Measurements from ENCODE around the gene FRMD4A. TPM values are rescaled to one million over a fixed set of nuclear protein-coding genes. Genes with fewer than 3 reads are reported as not detected.
"Not testable (repeated sequence)": the region's sequence is repeated elsewhere in the genome, so short reads cannot be mapped to it uniquely, and the experiment has no call there.

FRMD4A gene
- total and polyA plus RNA-seq, 3 donors from 2014 or later = 15.0 to 20.8 (median 18.7) TPM

DNA sequence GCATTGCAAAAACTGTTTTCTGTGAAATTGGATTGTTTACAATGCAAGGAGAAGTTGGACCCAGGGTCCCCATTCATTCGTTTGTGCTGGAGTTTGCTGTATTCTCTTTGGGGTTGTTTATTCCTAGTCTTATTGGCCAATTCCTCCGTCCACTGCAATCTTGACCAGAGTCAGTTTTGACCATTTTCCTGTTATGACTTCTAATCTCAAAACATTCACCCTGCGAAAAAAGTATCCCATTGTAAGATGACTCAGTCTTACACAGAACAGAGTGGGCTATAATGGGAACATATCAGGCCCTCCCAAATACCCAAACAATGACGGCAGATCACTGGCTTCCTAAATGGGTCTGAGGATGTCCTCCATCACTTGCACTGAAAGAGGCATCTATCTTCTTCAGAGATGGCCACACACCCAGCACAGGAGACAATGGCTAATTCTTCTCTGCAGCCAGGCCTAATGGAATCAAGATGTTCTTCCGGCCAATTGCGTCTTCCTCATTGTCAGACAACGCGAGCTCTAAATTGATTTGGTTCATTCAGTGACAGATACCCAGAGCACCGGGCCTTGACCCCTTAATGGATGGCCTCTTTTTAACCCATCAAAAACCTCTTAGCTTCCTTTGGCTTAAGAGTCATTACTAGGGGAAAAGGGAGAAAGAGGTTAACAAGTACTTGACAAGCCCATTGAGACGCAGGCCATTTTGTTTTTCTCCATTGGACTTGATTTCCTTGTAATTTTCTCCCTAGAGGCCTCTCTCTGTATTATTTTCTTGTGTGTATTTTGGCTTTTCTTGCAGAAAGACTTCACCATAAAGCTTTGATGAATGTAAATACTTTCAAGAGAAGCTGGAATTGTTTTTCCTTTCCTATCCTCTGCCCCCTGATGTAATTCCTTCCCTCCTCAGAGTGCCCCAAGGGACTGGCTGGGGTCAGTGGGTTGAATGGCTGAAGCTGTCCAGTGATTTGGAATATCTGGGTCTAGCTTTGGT is 614.3 kb downstream of the FRMD4A start:
- TF ChIP-seq, protein P1, sequence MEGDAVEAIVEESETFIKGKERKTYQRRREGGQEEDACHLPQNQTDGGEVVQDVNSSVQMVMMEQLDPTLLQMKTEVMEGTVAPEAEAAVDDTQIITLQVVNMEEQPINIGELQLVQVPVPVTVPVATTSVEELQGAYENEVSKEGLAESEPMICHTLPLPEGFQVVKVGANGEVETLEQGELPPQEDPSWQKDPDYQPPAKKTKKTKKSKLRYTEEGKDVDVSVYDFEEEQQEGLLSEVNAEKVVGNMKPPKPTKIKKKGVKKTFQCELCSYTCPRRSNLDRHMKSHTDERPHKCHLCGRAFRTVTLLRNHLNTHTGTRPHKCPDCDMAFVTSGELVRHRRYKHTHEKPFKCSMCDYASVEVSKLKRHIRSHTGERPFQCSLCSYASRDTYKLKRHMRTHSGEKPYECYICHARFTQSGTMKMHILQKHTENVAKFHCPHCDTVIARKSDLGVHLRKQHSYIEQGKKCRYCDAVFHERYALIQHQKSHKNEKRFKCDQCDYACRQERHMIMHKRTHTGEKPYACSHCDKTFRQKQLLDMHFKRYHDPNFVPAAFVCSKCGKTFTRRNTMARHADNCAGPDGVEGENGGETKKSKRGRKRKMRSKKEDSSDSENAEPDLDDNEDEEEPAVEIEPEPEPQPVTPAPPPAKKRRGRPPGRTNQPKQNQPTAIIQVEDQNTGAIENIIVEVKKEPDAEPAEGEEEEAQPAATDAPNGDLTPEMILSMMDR (IDR thresholded peaks at IDR 0.05) = no peak
- intact Hi-C loops (cut with DNase I; ENCODE audit: low total_unique reads) = no loop called here
- Histone ChIP-seq H3K9me3 (no peaks in the 10 kb centered on the region), H3K27ac (no peak overlapping the region), H3K27me3 (no peaks in the 10 kb centered on the region), H3K4me3 (no peak overlapping the region), H3K36me3 (ENCODE audit: low read depth, missing control alignments) (no peaks in the 10 kb centered on the region), H3K4me1 (peaks cover 10% of the 10 kb centered on the region)
- WGBS, 2 donors = 71 to 74% methylated on average over 10 of the region's 10 CpGs
- no peak for DNase-seq

DNA sequence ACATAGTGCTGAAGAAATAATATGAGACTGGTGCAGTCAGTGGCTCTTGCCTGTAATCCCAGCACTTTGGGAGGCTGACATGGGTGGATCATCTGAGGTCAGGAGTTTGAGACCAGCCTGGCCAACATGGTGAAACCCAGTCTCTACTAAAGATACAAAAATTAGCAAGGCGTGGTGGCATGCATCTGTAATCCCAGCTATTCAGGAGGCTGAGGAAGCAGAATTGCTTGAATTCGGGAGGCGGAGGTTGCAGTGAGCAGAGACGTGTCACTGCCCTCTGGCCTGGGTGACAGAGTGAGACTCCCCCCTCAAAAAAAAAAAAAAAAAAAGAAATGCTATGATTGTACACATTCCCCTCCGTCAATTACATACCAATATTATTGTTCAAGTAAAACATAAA is 615.1 kb downstream of the FRMD4A start:
- intact Hi-C loops (cut with DNase I; ENCODE audit: low total_unique reads); H3K9me3 ChIP-seq; H3K36me3 ChIP-seq (ENCODE audit: low read depth, missing control alignments); DNase-seq; H3K27me3 ChIP-seq; H3K27ac ChIP-seq; H3K4me1 ChIP-seq; H3K4me3 ChIP-seq: not testable (repeated sequence)
- WGBS, 2 donors = 84 to 91% methylated on average over 5 of the region's 5 CpGs

DNA sequence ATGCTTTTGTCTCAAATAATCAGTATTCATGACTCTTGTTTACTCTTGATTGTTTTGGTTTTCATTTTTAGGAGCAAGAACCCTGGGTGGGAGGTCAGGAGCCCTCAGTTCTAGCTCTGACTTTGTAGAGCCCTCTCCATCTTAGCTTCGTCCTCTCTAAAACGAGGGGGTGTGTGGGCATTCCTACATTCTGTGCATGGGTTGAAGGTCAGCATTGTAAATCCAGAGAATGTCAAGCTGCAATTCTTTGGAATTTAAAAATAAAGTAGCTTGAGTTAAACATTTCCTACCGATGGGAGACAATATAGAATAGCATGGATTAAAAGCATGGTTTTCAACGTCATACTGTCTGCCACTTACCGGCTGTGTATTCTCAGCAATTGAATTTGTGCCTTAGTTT is 615.6 kb downstream of the FRMD4A start:
- Histone ChIP-seq H3K4me3 (no peak overlapping the region), H3K27me3 (no peaks in the 10 kb centered on the region), H3K36me3 (ENCODE audit: low read depth, missing control alignments) (no peaks in the 10 kb centered on the region), H3K27ac (no peak overlapping the region), H3K9me3 (no peaks in the 10 kb centered on the region), H3K4me1 (peaks cover 10% of the 10 kb centered on the region)
- 76 to 80% methylated on average over 5 of the region's 5 CpGs for WGBS, 2 donors
- intact Hi-C loops (cut with DNase I; ENCODE audit: low total_unique reads) = no loop called here
- TF ChIP-seq, protein P1 (IDR thresholded peaks at IDR 0.05) = no peak
- no peak for TF ChIP-seq POLR2A (IDR thresholded peaks at IDR 0.05)
- no peak for DNase-seq

DNA sequence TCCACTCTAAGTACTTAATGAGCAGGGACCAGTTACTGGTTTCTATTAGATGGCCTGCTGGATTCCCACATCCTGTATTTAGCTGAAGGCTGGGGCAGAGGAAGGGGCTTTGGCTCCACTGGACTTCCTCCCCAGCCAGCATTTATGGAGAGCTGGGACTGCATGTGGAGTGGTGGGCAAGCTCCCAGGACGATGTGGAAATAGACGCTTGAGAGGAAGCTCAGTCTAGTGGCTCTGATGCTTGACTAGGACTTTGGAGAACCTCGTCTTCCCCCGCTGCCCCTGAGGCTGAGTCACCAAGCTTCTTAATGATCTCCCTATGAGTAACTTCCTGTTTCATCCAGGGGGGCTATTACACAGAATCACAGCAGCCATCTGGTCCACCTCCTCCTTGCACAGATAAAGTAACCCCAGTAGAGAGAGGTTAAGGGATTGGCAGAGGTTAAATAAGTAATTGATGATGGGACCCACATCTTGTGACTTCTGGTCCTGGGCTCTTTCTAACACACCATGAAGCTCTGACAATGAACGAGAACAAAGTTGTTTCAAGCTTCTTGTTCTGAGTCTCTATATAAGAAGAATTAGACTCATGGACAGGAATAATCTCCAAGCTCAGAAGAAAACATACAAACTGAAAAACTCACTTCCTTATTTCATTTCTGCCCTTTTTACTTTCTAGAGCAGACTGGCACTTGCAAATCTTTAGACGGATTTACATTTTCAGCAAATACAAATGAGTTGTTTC is 617.7 kb downstream of the FRMD4A start:
- peak; percentile 38 for DNase-seq

DNA sequence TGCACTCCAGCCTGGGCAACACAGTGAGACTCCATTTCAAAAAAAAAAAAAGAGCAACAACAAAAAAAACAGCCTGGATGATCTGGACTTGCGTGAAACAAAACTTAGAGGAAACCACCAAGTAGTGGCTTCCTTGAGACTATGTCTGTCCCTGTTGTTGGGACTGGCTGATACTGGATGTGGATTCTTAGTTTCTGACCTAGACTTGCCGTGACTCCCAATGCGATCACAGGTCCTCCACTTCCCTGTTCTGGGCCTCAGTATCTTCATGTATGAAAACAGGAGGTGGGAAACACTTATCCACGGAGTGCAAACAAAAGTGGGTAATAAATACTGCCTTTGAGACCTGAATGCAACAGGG is 618.3 kb downstream of the FRMD4A start:
- Histone ChIP-seq H3K27me3 (no peaks in the 10 kb centered on the region), H3K27ac (no peak overlapping the region), H3K4me3 (no peak overlapping the region), H3K36me3 (ENCODE audit: low read depth, missing control alignments) (no peaks in the 10 kb centered on the region), H3K9me3 (no peaks in the 10 kb centered on the region), H3K4me1 (peaks cover 8% of the 10 kb centered on the region)
- WGBS, 2 donors = 82 to 90% methylated on average over 3 to 4 of the region's 4 CpGs
- no peak for DNase-seq
- intact Hi-C loops (cut with DNase I; ENCODE audit: low total_unique reads) = no loop called here
- TF ChIP-seq, protein P1 (IDR thresholded peaks at IDR 0.05) = no peak
- no peak for TF ChIP-seq POLR2A (IDR thresholded peaks at IDR 0.05)

More for the DNA sequence above, 617.7 kb downstream of the FRMD4A start:
- Histone ChIP-seq H3K9me3 (no peaks in the 10 kb centered on the region), H3K27me3 (no peaks in the 10 kb centered on the region), H3K4me1 (peaks cover 5% of the 10 kb centered on the region), H3K36me3 (ENCODE audit: low read depth, missing control alignments) (no peaks in the 10 kb centered on the region), H3K27ac (no peak overlapping the region), H3K4me3 (no peak overlapping the region)
- no peak for TF ChIP-seq POLR2A (IDR thresholded peaks at IDR 0.05)
- TF ChIP-seq, protein P1 (IDR thresholded peaks at IDR 0.05) = no peak
- WGBS, 2 donors = 75 to 76% methylated on average over 6 of the region's 6 CpGs
- intact Hi-C loops (cut with DNase I; ENCODE audit: low total_unique reads) = no loop called here

All from testis (tissue), 3 donors.